ENCODE measurements around the gene POU3F4.

DNA sequence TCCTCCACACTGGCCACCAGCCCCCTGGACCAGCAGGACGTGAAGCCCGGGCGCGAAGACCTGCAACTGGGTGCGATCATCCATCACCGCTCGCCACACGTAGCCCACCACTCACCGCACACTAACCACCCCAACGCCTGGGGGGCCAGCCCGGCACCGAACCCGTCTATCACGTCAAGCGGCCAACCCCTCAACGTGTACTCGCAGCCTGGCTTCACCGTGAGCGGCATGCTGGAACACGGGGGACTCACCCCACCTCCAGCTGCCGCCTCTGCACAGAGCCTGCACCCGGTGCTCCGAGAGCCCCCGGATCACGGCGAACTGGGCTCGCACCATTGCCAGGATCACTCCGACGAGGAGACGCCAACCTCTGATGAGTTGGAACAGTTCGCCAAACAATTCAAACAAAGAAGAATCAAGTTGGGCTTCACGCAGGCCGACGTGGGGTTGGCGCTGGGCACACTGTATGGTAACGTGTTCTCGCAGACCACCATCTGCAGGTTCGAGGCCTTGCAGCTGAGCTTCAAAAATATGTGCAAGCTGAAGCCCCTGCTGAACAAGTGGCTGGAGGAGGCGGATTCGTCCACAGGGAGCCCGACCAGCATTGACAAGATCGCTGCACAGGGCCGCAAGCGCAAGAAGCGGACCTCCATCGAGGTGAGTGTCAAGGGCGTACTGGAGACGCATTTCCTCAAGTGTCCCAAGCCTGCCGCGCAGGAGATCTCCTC, 600 bp downstream of the POU3F4 start:
- TF ChIP-seq, protein P1, sequence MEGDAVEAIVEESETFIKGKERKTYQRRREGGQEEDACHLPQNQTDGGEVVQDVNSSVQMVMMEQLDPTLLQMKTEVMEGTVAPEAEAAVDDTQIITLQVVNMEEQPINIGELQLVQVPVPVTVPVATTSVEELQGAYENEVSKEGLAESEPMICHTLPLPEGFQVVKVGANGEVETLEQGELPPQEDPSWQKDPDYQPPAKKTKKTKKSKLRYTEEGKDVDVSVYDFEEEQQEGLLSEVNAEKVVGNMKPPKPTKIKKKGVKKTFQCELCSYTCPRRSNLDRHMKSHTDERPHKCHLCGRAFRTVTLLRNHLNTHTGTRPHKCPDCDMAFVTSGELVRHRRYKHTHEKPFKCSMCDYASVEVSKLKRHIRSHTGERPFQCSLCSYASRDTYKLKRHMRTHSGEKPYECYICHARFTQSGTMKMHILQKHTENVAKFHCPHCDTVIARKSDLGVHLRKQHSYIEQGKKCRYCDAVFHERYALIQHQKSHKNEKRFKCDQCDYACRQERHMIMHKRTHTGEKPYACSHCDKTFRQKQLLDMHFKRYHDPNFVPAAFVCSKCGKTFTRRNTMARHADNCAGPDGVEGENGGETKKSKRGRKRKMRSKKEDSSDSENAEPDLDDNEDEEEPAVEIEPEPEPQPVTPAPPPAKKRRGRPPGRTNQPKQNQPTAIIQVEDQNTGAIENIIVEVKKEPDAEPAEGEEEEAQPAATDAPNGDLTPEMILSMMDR (IDR thresholded peaks at IDR 0.05; ENCODE audit: low read length): no peak
- TF ChIP-seq EZH2 (IDR thresholded peaks at IDR 0.05; ENCODE audit: borderline replicate concordance, low read length): no peak

Measured in OCI-LY1 (cell line).